ENCODE measurements around the gene CAND2.

The CAND2 gene

GRCh38 chr3:12796171-12797123 is at the start of gene CAND2:
CAND2 (plus strand) TSS chr3:12796680; CDS start chr3:12796721, 41 bp downstream.
- TF ChIP-seq ARNT (IDR thresholded peaks at IDR 0.05) = no peak
- TF ChIP-seq L3MBTL2 (conservative IDR thresholded peaks at IDR 0.05) = peak; percentile 61; the same call in 1 of the 2 replicates
- peak; percentile 74 for DNase-seq (ENCODE audit: extremely low spot score)
- CTCF ChIA-PET = interaction anchor here (1.0 to 1.8 kb wide), 3 partner anchors 9 to 46 kb away, joined by 3 to 8 read pairs (median 5); no protein-coding TSS in a partner anchor
- POLR2A ChIA-PET = interaction anchor here (0.8 to 2.3 kb wide), 7 partner anchors 9 to 45 kb away, joined by 3 to 12 read pairs (median 3); partner anchors contain the start of gene RPL32

- CTCF ChIA-PET = no interaction called here
- POLR2A ChIA-PET = no interaction called here
- DNase-seq (ENCODE audit: extremely low spot score) = no peak
- TF ChIP-seq TARDBP (IDR thresholded peaks at IDR 0.05) = no peak
- no peak for TF ChIP-seq HDGF (IDR thresholded peaks at IDR 0.05; ENCODE audit: borderline replicate concordance)
- no peak for TF ChIP-seq NFRKB (IDR thresholded peaks at IDR 0.05)
- no peak for TF ChIP-seq FOXK2 (IDR thresholded peaks at IDR 0.05)
- TF ChIP-seq ZNF384 (IDR thresholded peaks at IDR 0.05) = no peak
- no peak for TF ChIP-seq BHLHE40 (IDR thresholded peaks at IDR 0.05; ENCODE audit: borderline replicate concordance)
- TF ChIP-seq SUZ12 (IDR thresholded peaks at IDR 0.05) = no peak
- TF ChIP-seq, protein P1, sequence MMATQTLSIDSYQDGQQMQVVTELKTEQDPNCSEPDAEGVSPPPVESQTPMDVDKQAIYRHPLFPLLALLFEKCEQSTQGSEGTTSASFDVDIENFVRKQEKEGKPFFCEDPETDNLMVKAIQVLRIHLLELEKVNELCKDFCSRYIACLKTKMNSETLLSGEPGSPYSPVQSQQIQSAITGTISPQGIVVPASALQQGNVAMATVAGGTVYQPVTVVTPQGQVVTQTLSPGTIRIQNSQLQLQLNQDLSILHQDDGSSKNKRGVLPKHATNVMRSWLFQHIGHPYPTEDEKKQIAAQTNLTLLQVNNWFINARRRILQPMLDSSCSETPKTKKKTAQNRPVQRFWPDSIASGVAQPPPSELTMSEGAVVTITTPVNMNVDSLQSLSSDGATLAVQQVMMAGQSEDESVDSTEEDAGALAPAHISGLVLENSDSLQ (IDR thresholded peaks at IDR 0.05) = no peak
- no peak for TF ChIP-seq SP1 (IDR thresholded peaks at IDR 0.05)
- TF ChIP-seq FOXA1 (IDR thresholded peaks at IDR 0.05) = no peak
- TF ChIP-seq ELF4 (IDR thresholded peaks at IDR 0.05) = no peak
- no peak for TF ChIP-seq ARNT (IDR thresholded peaks at IDR 0.05)
- no peak for TF ChIP-seq LEF1 (IDR thresholded peaks at IDR 0.05; ENCODE audit: borderline replicate concordance)
- TF ChIP-seq CTBP1 (IDR thresholded peaks at IDR 0.05; ENCODE audit: borderline replicate concordance) = no peak
Measured at GRCh38 chr3:12748477-12748876, 48.0 kb upstream of the CAND2 start.

GRCh38 chr3:12750223-12750622 is 46.3 kb upstream of the CAND2 start:
- POLR2A ChIA-PET = no interaction called here
- no peak for TF ChIP-seq FOXM1 (IDR thresholded peaks at IDR 0.05; ENCODE audit: borderline replicate concordance)
- TF ChIP-seq CTBP1 (IDR thresholded peaks at IDR 0.05; ENCODE audit: borderline replicate concordance) = no peak
- TF ChIP-seq BHLHE40 (IDR thresholded peaks at IDR 0.05; ENCODE audit: borderline replicate concordance) = no peak

GRCh38 chr3:12750658-12751071 is 45.8 kb upstream of the CAND2 start:
- CTCF ChIA-PET = no interaction called here
- no peak for TF ChIP-seq TARDBP (IDR thresholded peaks at IDR 0.05)
- no peak for TF ChIP-seq SUZ12 (IDR thresholded peaks at IDR 0.05)
- DNase-seq (ENCODE audit: extremely low spot score) = no peak
- POLR2A ChIA-PET = no interaction called here

More at GRCh38 chr3:12750223-12750622, 46.3 kb upstream of the CAND2 start:
- no peak for DNase-seq (ENCODE audit: extremely low spot score)
- CTCF ChIA-PET = no interaction called here

GRCh38 chr3:12751571-12751970 is 44.9 kb upstream of the CAND2 start:
- DNase-seq (ENCODE audit: extremely low spot score) = no peak
- ChIA-PET CTCF (no interaction called here), POLR2A (no interaction called here)
- TF ChIP-seq SP1 (IDR thresholded peaks at IDR 0.05) = no peak
- TF ChIP-seq FOXM1 (IDR thresholded peaks at IDR 0.05; ENCODE audit: borderline replicate concordance) = no peak
- TF ChIP-seq SUZ12 (IDR thresholded peaks at IDR 0.05) = no peak
- no peak for TF ChIP-seq L3MBTL2 (conservative IDR thresholded peaks at IDR 0.05)
- TF ChIP-seq ZNF384 (IDR thresholded peaks at IDR 0.05) = no peak
- TF ChIP-seq ELF4 (IDR thresholded peaks at IDR 0.05) = no peak
- TF ChIP-seq BHLHE40 (IDR thresholded peaks at IDR 0.05; ENCODE audit: borderline replicate concordance) = no peak
- TF ChIP-seq HDGF (IDR thresholded peaks at IDR 0.05; ENCODE audit: borderline replicate concordance) = no peak

DNA sequence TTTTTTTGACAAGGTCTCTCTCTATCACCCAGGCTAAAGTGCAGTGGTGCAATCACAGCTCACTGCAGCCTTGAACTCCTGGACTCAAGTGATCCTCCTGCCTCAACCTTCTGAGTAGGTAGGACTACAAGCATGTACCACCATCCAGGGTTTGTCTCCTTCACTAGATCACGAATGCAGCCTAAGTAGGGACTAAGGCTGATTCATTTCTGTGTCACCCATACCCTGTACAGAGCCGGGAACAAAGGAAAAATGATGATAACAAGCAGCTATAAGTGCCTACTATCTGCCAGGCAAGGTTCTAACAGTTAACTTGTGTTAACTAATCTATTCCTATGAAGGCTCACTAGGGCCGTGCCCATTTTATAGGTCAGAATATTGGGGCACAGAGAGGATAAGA is 44.4 kb upstream of the CAND2 start:
- TF ChIP-seq FOXK2 (IDR thresholded peaks at IDR 0.05) (no peak), LEF1 (IDR thresholded peaks at IDR 0.05; ENCODE audit: borderline replicate concordance) (no peak), FOXA1 (IDR thresholded peaks at IDR 0.05) (no peak), ZNF384 (IDR thresholded peaks at IDR 0.05) (no peak), ELF4 (IDR thresholded peaks at IDR 0.05) (no peak), HDGF (IDR thresholded peaks at IDR 0.05; ENCODE audit: borderline replicate concordance) (no peak)
- TF ChIP-seq, protein P1 (IDR thresholded peaks at IDR 0.05) = no peak
- DNase-seq (ENCODE audit: extremely low spot score) = no peak
- ChIA-PET CTCF (no interaction called here), POLR2A (no interaction called here)

DNA sequence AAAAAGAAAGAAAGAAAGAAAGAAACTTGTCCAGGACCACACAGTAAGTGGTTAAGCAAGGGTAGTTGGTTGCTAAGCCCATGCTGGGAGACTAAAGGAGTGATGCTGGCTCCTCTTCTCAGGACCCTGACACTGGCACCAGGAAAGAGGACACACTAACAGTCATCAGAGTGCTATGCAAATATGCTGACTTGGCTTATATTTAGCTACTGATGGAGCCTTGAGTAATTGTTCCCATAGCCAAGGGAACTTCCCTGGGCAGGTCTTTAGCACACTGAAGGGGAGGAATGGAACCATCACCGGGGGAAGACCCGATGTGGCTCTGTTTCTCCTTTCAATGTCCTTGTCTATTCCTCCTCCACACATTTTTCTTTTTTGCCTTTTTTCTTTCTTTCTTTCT is 43.7 kb upstream of the CAND2 start:
- TF ChIP-seq BHLHE40 (IDR thresholded peaks at IDR 0.05; ENCODE audit: borderline replicate concordance) (no peak), FOXA1 (IDR thresholded peaks at IDR 0.05) (no peak), FOXK2 (IDR thresholded peaks at IDR 0.05) (no peak), NFRKB (IDR thresholded peaks at IDR 0.05) (no peak), SP1 (IDR thresholded peaks at IDR 0.05) (no peak), ARNT (IDR thresholded peaks at IDR 0.05) (no peak), SUZ12 (IDR thresholded peaks at IDR 0.05) (no peak), CTBP1 (IDR thresholded peaks at IDR 0.05; ENCODE audit: borderline replicate concordance) (no peak), L3MBTL2 (conservative IDR thresholded peaks at IDR 0.05) (no peak), LEF1 (IDR thresholded peaks at IDR 0.05; ENCODE audit: borderline replicate concordance) (no peak), TARDBP (IDR thresholded peaks at IDR 0.05) (no peak), FOXM1 (IDR thresholded peaks at IDR 0.05; ENCODE audit: borderline replicate concordance) (no peak), ELF4 (IDR thresholded peaks at IDR 0.05) (no peak), HDGF (IDR thresholded peaks at IDR 0.05; ENCODE audit: borderline replicate concordance) (no peak), ZNF384 (IDR thresholded peaks at IDR 0.05) (no peak)
- TF ChIP-seq, protein P1 (IDR thresholded peaks at IDR 0.05) = no peak
- ChIA-PET CTCF (interaction anchor here (0.8 kb wide), 1 partner anchor 151 kb away, joined by 3 read pairs; no protein-coding TSS in a partner anchor), POLR2A (no interaction called here)
- no peak for DNase-seq (ENCODE audit: extremely low spot score)

All from HEK293T (cell line).